GM15510 (cell line): ENCODE measurements around the gene TENM3.
"Not testable (repeated sequence)": the region's sequence is repeated elsewhere in the genome, so short reads cannot be mapped to it uniquely, and the experiment has no call there.

Experiments
- POLR2A ChIP-seq: IDR thresholded peaks from 3 replicates; pipeline ENCODE4 v1.6.1; 2011; ENCODE audit warnings: borderline replicate concordance; ENCODE audit not compliant: insufficient read length; ENCODE audit errors: extremely low read depth

The TENM3 gene

DNA sequence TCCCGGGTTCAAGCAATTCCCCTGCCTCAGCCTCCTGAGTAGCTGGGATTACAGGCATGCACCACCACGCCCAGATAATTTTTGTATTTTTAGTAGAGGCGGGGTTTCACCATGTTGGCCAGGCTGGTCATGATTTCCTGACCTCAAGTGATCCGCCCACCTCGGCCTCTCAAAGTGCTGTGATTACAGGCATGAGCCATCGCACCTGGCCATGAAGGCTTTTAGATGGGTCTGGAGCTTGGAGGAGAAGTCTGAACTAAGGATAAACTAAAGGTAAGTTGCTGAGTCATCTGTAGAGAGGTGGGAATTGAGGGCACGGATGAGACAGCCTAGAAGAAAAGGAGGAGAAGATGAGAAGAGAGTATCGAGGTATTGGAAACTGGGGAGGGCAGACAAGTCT lies at the start of gene TENM3:
TSS of gene TENM3 (plus strand) at position 199 of the 400 bp plus-strand sequence. CDS start 80,619 bp downstream, outside the sequence.
- TF ChIP-seq POLR2A, result not testable (repeated sequence)

DNA sequence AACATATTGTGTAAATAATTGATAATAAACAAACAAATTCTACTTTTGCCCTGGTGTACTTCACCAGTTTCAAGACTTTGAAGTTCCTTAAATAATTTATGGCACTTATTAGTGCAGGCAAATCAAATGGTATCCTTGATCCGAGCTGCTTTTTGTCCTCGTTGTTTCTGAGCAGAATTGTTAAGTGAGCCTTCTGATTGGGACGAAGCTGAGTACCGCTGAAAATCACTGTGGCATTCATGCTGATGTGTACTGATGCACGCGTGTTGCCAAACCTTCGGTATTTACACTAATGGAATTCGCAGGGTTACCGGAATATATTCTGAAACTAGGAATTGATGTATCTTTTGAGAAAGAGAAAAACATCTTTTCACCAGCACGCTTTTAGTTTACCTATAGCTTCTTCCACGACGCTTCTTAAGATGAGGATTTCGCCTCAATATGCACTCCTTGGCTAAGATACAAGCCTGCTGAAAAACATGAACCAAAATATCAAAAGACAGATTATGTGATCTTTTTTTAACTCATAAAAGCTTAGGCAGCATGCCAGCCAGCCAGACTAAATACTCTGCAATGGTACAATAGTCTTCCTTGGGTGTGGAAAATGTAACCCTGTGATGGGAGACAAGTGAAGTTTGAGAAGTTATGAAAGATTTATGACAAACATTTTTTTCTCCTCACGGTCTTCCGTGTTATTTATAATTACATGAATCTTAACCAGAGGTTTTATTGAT lies 48.9 kb upstream of the TENM3 start:
- TF ChIP-seq POLR2A, result no peak

DNA sequence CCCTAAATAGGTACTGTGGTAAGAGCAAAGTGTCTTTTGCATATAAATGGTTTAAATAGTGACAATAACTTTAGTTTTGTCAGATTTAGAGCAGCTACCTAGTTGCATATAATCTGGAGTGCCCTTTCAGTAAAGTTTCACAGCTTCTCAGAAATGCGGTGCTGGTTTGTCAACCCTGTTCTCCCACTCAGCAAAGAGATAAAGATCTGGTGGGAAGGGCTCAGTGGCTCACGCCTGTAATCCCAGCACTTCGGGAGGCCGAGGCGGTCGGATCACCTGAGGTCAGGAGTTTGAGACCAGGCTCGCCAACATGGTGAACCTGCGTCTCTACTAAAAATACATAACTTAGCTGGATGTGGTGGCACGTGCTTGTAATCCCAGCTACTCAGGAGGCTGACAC lies 45.6 kb upstream of the TENM3 start:
- no peak for TF ChIP-seq POLR2A

DNA sequence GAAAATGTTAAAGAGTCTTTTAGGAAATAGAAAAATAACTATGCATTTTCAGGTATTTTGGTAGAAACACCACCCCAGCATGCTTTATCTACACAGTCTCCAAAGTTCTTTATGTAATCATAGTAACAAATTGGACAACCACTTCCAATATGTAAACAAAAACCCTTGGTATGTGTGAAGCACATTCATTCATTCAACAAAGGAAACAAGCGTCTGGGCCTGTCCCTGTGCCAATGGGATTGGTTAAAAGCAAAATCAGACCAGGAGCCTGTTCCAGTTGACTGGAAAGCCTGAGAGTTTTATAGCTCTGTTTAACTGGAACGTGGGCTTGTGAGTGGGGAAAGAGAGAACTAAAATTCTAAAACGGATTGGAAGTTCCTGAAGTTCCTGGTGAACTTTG lies 41.3 kb upstream of the TENM3 start:
- no peak for TF ChIP-seq POLR2A

DNA sequence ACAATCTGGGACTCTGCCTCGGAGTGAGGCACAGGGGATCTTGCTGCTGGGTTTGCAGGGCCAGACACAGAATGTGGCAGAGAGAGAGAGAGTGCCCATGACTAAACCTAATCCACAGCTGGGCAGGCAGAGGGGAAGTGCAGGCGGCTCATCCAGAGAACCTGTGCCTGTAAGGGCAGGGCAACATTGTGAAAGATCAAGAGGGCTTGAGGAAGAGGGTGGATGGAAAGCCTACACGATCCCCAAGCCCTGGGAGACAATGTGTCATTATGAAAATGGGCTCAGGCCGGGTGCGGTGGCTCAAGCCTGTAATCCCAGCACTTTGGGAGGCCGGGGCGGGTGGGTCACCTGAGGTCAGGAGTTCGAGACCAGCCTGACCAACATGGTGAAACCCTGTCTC lies 40.6 kb upstream of the TENM3 start:
- no peak for TF ChIP-seq POLR2A

DNA sequence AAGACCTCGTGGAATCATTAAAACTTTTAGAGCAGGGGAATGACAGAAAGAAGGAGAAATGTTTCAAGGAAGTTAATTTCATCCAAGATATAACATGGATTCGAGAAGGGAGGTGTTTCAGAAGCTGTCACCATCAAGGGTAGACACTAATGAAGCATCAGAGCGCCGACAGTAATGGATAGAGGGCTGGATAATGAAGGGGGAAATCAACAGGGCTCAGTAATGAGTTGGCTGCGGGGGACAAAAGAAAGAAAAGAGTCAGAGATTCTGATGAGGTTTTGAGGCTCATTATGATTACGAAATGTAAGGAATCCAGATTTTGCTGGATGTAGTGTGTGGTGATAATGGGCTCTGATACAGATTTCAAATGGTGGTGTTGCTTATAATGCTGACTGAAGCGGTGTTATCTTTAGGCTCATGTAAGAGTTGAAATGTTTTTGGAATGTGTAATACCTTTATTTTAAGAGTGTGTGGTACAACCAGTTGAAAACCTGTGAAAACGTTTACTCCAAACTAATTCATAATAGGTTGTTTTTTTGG lies 39.3 kb upstream of the TENM3 start:
- TF ChIP-seq POLR2A, result no peak

DNA sequence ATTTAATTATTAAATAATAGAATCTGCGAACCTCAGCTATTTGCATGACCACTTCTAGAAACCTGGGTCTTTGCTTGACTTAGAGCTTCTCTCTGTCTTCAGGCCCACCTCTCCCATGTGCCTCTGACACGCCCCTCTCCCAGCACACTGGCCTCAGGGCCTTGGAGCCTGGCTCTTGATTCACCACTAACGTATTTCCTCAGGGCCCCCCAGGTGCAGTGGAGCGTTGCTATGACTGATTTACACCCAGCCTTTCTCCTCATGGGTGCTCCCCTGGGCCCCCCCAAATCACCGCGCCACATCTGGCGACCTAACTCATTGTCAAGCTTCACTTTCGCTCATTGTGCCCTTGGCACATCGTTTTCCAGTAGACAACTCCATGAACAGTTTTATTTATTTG lies 37.9 kb upstream of the TENM3 start:
- TF ChIP-seq POLR2A, result no peak

DNA sequence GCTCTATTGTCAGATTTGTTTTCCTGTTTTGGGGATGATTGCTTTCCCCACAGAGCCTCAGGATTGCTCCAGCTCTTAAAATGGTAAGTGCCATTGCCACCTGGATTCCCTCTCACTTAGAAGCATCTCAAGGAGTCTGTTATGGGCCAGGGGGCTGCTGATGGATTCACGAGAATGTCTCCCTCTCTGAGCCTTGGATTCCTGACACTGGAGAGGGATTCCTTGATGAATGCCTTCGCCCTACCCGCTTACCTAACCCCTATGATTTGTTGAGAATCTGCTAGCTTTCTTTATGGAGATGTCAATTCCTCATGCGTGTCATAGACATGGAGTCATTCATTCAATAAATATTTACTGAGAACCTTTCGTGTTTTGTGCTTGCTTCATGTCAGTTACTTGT lies 36.9 kb upstream of the TENM3 start:
- TF ChIP-seq POLR2A, result no peak

DNA sequence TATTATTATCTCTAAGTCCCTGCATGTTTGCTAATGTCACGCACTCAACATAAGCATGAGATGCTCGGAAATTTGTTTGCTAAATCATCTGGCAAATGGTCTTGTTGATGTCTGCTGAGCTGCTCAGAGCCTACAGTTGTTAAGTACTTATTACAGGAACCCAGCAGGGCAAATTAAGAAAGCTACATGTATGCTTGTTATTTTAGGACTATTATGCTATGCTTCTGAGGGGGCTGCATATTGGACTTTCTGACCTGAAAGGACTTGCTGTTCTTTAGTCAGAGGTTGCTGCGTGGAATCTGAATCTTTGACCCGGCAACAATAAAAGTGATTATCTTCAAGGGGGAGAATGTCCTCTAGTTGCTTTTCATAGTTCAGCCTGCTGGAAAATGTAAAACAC lies 36.3 kb upstream of the TENM3 start:
- no peak for TF ChIP-seq POLR2A

DNA sequence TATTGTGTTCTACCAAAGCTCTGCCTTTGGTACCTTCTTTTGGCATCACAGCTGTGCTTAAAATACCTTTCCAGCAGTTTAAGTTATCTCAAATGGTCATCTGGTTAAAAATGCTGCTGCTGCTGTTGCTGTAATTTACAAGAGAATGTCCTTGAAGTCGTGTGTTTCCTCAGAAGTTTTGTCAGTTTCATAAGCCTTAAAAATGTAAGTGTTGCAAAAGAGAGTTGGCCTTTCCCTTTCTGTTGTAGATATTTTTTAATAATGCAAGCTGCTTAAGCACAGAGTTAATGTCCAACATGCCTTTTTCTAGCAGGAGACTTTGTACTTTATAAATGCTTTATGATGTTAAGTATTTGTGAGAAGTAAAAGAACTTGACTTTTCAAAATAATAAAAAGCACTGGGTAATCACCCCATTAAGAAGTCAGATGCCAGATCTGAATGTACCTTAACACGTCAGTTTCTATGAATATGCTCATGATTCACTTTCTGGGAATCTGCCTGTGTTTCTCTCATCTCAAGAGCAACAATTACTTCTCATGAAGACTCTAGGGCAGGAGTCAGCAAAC lies 35.3 kb upstream of the TENM3 start:
- TF ChIP-seq POLR2A, result no peak

DNA sequence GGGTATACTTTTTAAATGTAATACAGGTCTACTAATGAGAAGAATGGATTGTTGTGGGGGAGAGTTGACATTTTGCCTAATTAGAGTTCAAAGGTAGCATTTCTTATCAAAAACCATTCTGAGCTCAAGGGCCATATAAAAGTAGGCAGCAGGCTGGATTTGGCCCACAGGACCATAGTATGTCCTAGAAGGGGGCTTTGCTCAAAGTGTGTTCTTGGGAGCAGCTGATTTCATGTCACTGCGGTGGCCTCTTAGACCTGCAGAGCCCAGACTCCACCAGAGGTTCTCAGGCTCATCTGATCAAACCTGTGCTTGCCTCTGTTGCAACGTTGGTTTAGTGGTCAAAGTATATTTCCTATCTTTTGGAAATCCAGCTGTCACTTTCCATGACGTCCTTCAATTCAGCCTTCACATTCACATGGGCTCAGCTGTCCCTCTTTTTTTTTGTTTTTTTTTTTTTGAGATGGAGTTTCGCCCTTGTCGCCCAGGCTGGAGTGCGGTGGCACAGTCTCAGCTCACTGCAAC lies 34.6 kb upstream of the TENM3 start:
- TF ChIP-seq POLR2A, result no peak

DNA sequence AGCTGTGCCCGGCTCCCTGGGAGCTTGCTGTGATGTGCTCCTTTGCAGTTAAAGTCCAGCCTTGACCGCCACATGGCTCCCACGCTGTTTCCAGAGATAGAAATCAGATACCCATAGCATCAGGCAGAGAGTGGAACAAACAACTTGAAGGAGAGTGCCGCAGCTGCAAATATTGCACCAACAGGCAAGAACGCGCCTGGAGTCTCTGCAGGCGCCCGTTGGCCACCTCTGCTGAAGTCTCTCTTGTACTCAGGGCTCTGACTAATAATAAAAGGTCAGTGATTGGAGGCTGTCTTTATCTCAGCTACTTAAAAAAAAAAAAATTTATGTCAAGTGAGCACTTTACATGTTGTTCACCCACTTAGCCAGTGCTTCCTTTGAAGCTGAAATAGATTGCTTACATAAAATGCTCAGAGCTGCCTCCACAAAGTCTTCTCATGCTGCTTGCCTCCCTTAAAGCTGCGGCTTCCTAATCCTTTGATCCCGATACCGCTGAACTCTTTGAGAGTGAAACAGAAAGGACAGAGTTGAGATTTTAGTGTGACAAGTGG lies 30.9 kb upstream of the TENM3 start:
- TF ChIP-seq POLR2A, result no peak

DNA sequence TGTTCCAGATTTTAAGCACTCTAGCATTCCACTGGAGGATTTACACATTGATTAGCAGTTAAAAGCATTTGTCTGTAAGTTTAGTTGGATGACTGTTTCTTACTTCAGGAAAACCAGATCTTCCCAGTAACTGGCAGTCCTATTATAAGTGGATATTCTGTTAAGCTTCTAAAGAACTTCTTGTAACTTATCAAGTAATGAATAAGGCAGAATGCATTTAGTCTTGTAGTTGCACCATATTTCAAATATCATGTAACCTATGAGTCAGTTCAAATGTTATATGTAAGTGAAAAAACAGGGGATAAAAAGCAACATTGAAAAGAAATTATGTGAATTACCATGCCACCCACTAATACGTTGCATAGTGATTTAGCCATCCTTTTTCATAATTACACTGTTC lies 30.2 kb upstream of the TENM3 start:
- no peak for TF ChIP-seq POLR2A

DNA sequence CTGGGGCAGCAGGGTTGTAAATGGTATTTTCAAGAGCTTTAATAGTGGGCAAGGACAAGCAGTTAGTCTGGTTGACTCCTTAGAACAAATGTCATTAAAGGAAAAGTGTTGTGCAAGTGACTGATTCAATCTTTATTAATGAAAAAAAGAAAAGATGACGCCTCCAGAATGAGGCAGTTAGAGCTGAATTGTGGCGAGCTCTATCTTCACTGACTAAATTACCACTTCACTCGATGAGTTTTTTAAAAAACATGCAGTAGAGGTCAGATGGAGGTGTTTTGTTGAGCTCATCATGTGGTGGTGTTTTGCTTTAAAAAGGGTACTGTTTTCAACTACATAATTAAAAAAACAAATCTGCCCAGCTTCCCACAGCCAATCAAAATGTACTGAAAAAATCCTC lies 28.1 kb upstream of the TENM3 start:
- TF ChIP-seq POLR2A, result no peak

DNA sequence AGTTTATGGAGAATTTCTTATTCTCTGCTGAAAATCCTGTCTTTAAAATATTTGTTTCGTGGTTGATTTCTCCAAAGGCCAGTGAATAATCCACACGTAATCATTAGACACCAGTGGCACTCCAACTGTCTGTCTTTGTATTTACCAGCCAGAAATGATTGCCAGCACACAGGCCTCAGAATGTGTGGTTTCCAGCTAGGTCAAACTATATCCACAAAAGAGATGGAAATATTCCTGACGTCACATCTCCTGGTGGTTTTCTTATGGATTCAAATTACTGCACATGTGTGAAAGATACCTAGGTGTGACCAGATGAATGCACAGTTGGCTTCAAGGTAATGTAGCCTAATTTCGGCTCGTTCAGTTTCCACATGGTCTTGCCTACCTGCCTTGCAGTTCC lies 27.2 kb upstream of the TENM3 start:
- no peak for TF ChIP-seq POLR2A
